Endothelial cell (in vitro differentiated cells): ENCODE data around the gene MRPL42. TPM values are rescaled to one million over a fixed set of nuclear protein-coding genes. Genes with fewer than 3 reads are reported as not detected.

Experiments used
- DNase-seq: peaks from one replicate; pipeline ENCODE4 v3.0.0; 2021; ENCODE audit warnings: low spot score
- H3K27ac Mint-ChIP-seq: one replicate; pipeline ENCODE4 v1.8.0; 2021; ENCODE audit warnings: mixed read lengths, inconsistent platforms; ENCODE audit not compliant: unreplicated experiment
- H3K27me3 Mint-ChIP-seq: one replicate; pipeline ENCODE4 v1.8.0; 2021; ENCODE audit warnings: mild to moderate bottlenecking, moderate library complexity, mixed read lengths, inconsistent platforms; ENCODE audit not compliant: unreplicated experiment
- H3K36me3 Mint-ChIP-seq: one replicate; pipeline ENCODE4 v1.8.0; 2021; ENCODE audit warnings: mild to moderate bottlenecking, low read depth, mixed read lengths, inconsistent platforms; ENCODE audit not compliant: unreplicated experiment
- H3K4me1 Mint-ChIP-seq: one replicate; pipeline ENCODE4 v1.8.0; 2021; ENCODE audit warnings: mild to moderate bottlenecking, mixed read lengths, inconsistent platforms; ENCODE audit not compliant: unreplicated experiment
- H3K4me3 Mint-ChIP-seq: one replicate; pipeline ENCODE4 v1.8.0; 2021; ENCODE audit warnings: mild to moderate bottlenecking, mixed read lengths, inconsistent platforms; ENCODE audit not compliant: unreplicated experiment
- H3K9me3 Mint-ChIP-seq: one replicate; pipeline ENCODE4 v1.8.0; 2021; ENCODE audit warnings: mixed read lengths, inconsistent platforms; ENCODE audit not compliant: unreplicated experiment
- CTCF ChIP-seq: fragments of 200-600 bp; sonication (generic); IDR thresholded peaks from one replicate; pipeline ENCODE4 v1.5.0; 2021; ENCODE audit warnings: antibody characterized with exemption; ENCODE audit not compliant: unreplicated experiment
- total RNA-seq: library from RNA; stranded (reverse); fragmentation: NEBNext Ultra II Directional; extraction: Animal tissue kit (Norgen Biotek cat#: 25700); gene quantifications from one replicate; pipeline ENCODE4 v1.2.1, GENCODE V29; 2021; ENCODE audit not compliant: unreplicated experiment

Gene MRPL42
- total RNA-seq, 1 donor from 2014 or later: 34.6 TPM

- no peak for TF ChIP-seq CTCF
- Mint-ChIP-seq H3K4me3 (no peak overlapping the region), H3K4me1 (peaks cover 9% of the 10 kb centered on the region), H3K27ac (no peak overlapping the region), H3K9me3 (no peaks in the 10 kb centered on the region), H3K36me3 (no peaks in the 10 kb centered on the region), H3K27me3 (peaks cover 2% of the 10 kb centered on the region)
- no peak for DNase-seq
Measured at GRCh38 chr12:93456077-93456476, 11.2 kb upstream of the MRPL42 start.

- Mint-ChIP-seq H3K9me3 (no peaks in the 10 kb centered on the region), H3K27me3 (peaks cover 1% of the 10 kb centered on the region), H3K4me1 (peaks cover 10% of the 10 kb centered on the region), H3K4me3 (no peak overlapping the region), H3K27ac (peak overlapping the region; percentile 57), H3K36me3 (no peaks in the 10 kb centered on the region)
- no peak for DNase-seq
- no peak for TF ChIP-seq CTCF
Measured at GRCh38 chr12:93459097-93459496, 8.2 kb upstream of the MRPL42 start.

GRCh38 chr12:93460003-93460402 is 7.3 kb upstream of the MRPL42 start:
- no peak for DNase-seq
- Mint-ChIP-seq H3K4me1 (peaks cover 10% of the 10 kb centered on the region), H3K9me3 (no peaks in the 10 kb centered on the region), H3K27ac (peak overlapping the region; percentile 91), H3K27me3 (peaks cover 4% of the 10 kb centered on the region), H3K4me3 (no peak overlapping the region), H3K36me3 (no peaks in the 10 kb centered on the region)
- no peak for TF ChIP-seq CTCF

GRCh38 chr12:93460902-93461301 is 6.4 kb upstream of the MRPL42 start:
- peak; percentile 17 for DNase-seq
- Mint-ChIP-seq H3K36me3 (no peaks in the 10 kb centered on the region), H3K27me3 (peaks cover 3% of the 10 kb centered on the region), H3K4me3 (peak overlapping the region; percentile 11), H3K9me3 (no peaks in the 10 kb centered on the region), H3K27ac (peak overlapping the region; percentile 95), H3K4me1 (peaks cover 10% of the 10 kb centered on the region)
- TF ChIP-seq CTCF: no peak

- no peak for TF ChIP-seq CTCF
- Mint-ChIP-seq H3K27me3 (peaks cover 5% of the 10 kb centered on the region), H3K4me3 (no peak overlapping the region), H3K27ac (no peak overlapping the region), H3K9me3 (no peaks in the 10 kb centered on the region), H3K36me3 (no peaks in the 10 kb centered on the region), H3K4me1 (peaks cover 10% of the 10 kb centered on the region)
- no peak for DNase-seq
Measured at GRCh38 chr12:93461503-93461902, 5.8 kb upstream of the MRPL42 start.
